GM12878 (cell line): Measurements from ENCODE around the gene U2AF2. TPM values are rescaled to one million over a fixed set of nuclear protein-coding genes. Genes with fewer than 3 reads are reported as not detected.

Experiments used
- ATAC-seq: fragments of 200-7000 bp; cut with Tn5 transposase; 3 replicates; pipeline ENCODE4 v1.9.1; 2020; ENCODE audit warnings: mild to moderate bottlenecking, moderate library complexity
- BruUV-seq: library from RNA; stranded (reverse); fragments of 400-500 nt; replicated peaks from 2 replicates; lab custom pipeline; 2021; lab: Mats Ljungman, UMichigan
- CTCF ChIA-PET: fragments of 300-600 bp; sonication (Branson Sonifier 250); formaldehyde crosslinking; extraction: SDS; loops from one replicate; lab custom pipeline; 2021; ENCODE audit warnings: inconsistent platforms; lab: Yijun Ruan, JAX
- POLR2A ChIA-PET: fragments of 350-600 bp; formaldehyde crosslinking; extraction: SDS; loops from one replicate; lab custom pipeline; 2021; ENCODE audit warnings: inconsistent platforms; lab: Charles Lee
- RAD21 ChIA-PET: fragments of 300-600 bp; sonication (Branson Sonifier 250); formaldehyde crosslinking; loops from one replicate; lab custom pipeline; 2023; ENCODE audit warnings: antibody characterized with exemption; ENCODE audit not compliant: unreplicated experiment; lab: Charles Lee
- SMC1A ChIA-PET: fragments of 300-600 bp; sonication (Branson Sonifier 250); formaldehyde crosslinking; loops from one replicate; lab custom pipeline; 2023; ENCODE audit not compliant: unreplicated experiment, uncharacterized antibody; lab: Charles Lee
- DNase-seq: peaks from one replicate; pipeline ENCODE4 v3.0.0-alpha.2; 2011; ENCODE audit warnings: low read depth, low spot score
- FAIRE-seq: peaks from 3 replicates; lab custom pipeline; 2011; peaks lifted over from hg19 to GRCh38; lab: Jason Lieb, UNC
- H2AFZ ChIP-seq: 2 replicates; pipeline ENCODE4 v1.6.0; 2011; ENCODE audit warnings: low read depth, low read length, control low read depth; ENCODE audit not compliant: control insufficient read depth
- H3K27ac ChIP-seq: 2 replicates; pipeline ENCODE4 v1.5.1; 2011; ENCODE audit warnings: control low read depth; ENCODE audit not compliant: control insufficient read depth, insufficient read depth
- H3K27me3 ChIP-seq, 2 experiments: replicated peaks in 1 of 2; 2 replicates each; pipeline versions ENCODE4 v1.6.0 to v1.6.1; 2011; ENCODE audit warnings: low read length in 1 of 2; ENCODE audit not compliant: control insufficient read depth in 2 of 2, insufficient read depth in 2 of 2
- H3K36me3 ChIP-seq, 2 experiments: 2 replicates each; pipeline ENCODE4 v1.5.1; 2011; ENCODE audit warnings: low read length in 1 of 2; ENCODE audit not compliant: control insufficient read depth in 2 of 2, insufficient read depth in 2 of 2
- H3K4me1 ChIP-seq: 2 replicates; pipeline ENCODE4 v1.6.1; 2011; ENCODE audit warnings: mild to moderate bottlenecking, low read length, moderate library complexity, mixed read lengths; ENCODE audit not compliant: control insufficient read depth, insufficient read depth
- H3K4me2 ChIP-seq: 2 replicates; pipeline ENCODE4 v1.6.0; 2011; ENCODE audit warnings: control low read depth; ENCODE audit not compliant: control insufficient read depth, insufficient read depth
- H3K4me3 ChIP-seq: fragments of 200-600 bp; sonication (generic); 2 replicates; pipeline ENCODE4 v1.5.1; 2016
- H3K79me2 ChIP-seq: 2 replicates; pipeline ENCODE4 v1.6.0; 2011; ENCODE audit warnings: low read length; ENCODE audit not compliant: control insufficient read depth, insufficient read depth
- H3K9ac ChIP-seq: 2 replicates; pipeline ENCODE4 v1.8.0; 2011; ENCODE audit warnings: low read length, control low read depth, mixed read lengths; ENCODE audit not compliant: control insufficient read depth, insufficient read depth
- H3K9me3 ChIP-seq: replicated peaks from 3 replicates; pipeline ENCODE4 v1.5.1; 2011; ENCODE audit warnings: mild to moderate bottlenecking, low read length; ENCODE audit not compliant: control insufficient read depth, insufficient read depth
- H4K20me1 ChIP-seq: 2 replicates; pipeline ENCODE4 v1.6.0; 2011; ENCODE audit not compliant: control insufficient read depth, insufficient read depth
- IKZF2 ChIP-seq, 2 experiments: fragments of 450-650 bp; IDR thresholded peaks; 2 replicates each; pipeline ENCODE4 v1.6.1; 2017; ENCODE audit warnings: mild to moderate bottlenecking in 2 of 2, moderate library complexity in 2 of 2
- MEF2A ChIP-seq: IDR thresholded peaks from 2 replicates; pipeline ENCODE4 v1.6.1; 2011; ENCODE audit warnings: low read depth, mild to moderate bottlenecking, low read length, moderate library complexity; ENCODE audit not compliant: insufficient read depth
- MTA2 ChIP-seq: fragments of 450-650 bp; IDR thresholded peaks from 2 replicates; pipeline ENCODE4 v1.6.1; 2016; ENCODE audit warnings: low read depth, mild to moderate bottlenecking, moderate library complexity
- NR2C2 ChIP-seq: IDR thresholded peaks from 2 replicates; pipeline ENCODE4 v1.6.1; 2011; ENCODE audit warnings: borderline replicate concordance, low read depth; ENCODE audit not compliant: control insufficient read depth, insufficient read length
- POLR2A ChIP-seq: IDR thresholded peaks from 2 replicates; pipeline ENCODE4 v1.6.1; 2011; ENCODE audit warnings: low read depth, mild to moderate bottlenecking, low read length
- POU2F2 ChIP-seq: IDR thresholded peaks from 3 replicates; pipeline ENCODE4 v1.6.1; 2011; ENCODE audit warnings: low read depth, mild to moderate bottlenecking, low read length, borderline replicate concordance
- TBL1XR1 ChIP-seq: IDR thresholded peaks from 2 replicates; pipeline ENCODE4 v1.6.1; 2012; ENCODE audit warnings: low read depth, low read length, improper control_type of control experiment
- WRNIP1 ChIP-seq: IDR thresholded peaks from 2 replicates; pipeline ENCODE4 v1.6.1; 2011; ENCODE audit warnings: low read depth, low read length, improper control_type of control experiment, borderline replicate concordance
- YY1 ChIP-seq: IDR thresholded peaks from 2 replicates; pipeline ENCODE4 v1.6.1; 2011; ENCODE audit warnings: low read depth, mild to moderate bottlenecking, low read length
- ZNF622 ChIP-seq: fragments of 450-650 bp; IDR thresholded peaks from 2 replicates; pipeline ENCODE4 v1.6.1; 2017; ENCODE audit warnings: mild to moderate bottlenecking, inconsistent platforms
- WGBS: methylation state at CpG from one replicate; pipeline ENCODE4 v1.1.6; 2016; ENCODE audit warnings: low lambda C conversion rate; ENCODE audit not compliant: insufficient replicate concordance, insufficient coverage; ENCODE audit errors: missing lambda C conversion rate; 5-methylcytosine and 5-hydroxymethylcytosine counted together
- in situ Hi-C: fragments of 300-500 bp; cut with MboI; formaldehyde crosslinking; loops from 9 replicates; pipeline ENCODE4 v1.14.3; 2018; ENCODE audit warnings: mixed read lengths
- intact Hi-C: fragments of 100-400 bp; cut with micrococcal nuclease; formaldehyde crosslinking; loops from one replicate; pipeline ENCODE4 v1.14.2; 2022; ENCODE audit not compliant: unreplicated experiment
- polyA plus RNA-seq, 11 experiments: library from polyadenylated mRNA; depleted of rRNA in 4 of 11; unstranded in 6 of 11; stranded (reverse) in 5 of 11; fragments of >200 nt; fragmentation: Nextera tagmentation in 4 of 11; fragmentation: Illumina TruSeq in 1 of 11; extraction: Ambion mirVana in 4 of 11; extraction: Trizol in 1 of 11; gene quantifications; 1 replicate in 1 of 11; 2 replicates in 10 of 11; pipeline versions ENCODE4 v1.2.1 to v1.2.3, GENCODE V29; 2011 to 2016; ENCODE audit warnings: inconsistent platforms in 2 of 11, missing spikeins in 2 of 11, low read depth in 1 of 11
- total RNA-seq, 4 experiments: library from RNA; depleted of rRNA in 3 of 4; stranded (reverse); fragments of >200 nt in 3 of 4; fragmentation: Illumina TruSeq in 1 of 4; extraction: Trizol in 1 of 4; gene quantifications; 2 replicates each; pipeline versions ENCODE4 v1.2.1 to v1.2.3, GENCODE V29; 2013 to 2021

U2AF2 gene
- total and polyA plus RNA-seq, 10 of the 15 experiments (the other 5 are each of a cell fraction or from before 2014, with no cell fraction given), result 3.0 to 338 (median 130) TPM

- TF ChIP-seq NR2C2, result no peak
- no peak for TF ChIP-seq MTA2
- TF ChIP-seq MEF2A, result no peak
- TF ChIP-seq TBL1XR1, result no peak
- no peak for TF ChIP-seq YY1
These were observed 5.6 kb downstream of the U2AF2 start (continued) for GRCh38 chr19:55660404-55660803.

GRCh38 chr19:55660991-55661390 lies 6.2 kb downstream of the U2AF2 start:
- Histone ChIP-seq H3K4me1 (peaks cover 12% of the 10 kb centered on the region), H3K9me3 (no peaks in the 10 kb centered on the region), H2AFZ (no peak overlapping the region), H3K27ac (no peak overlapping the region), H3K36me3 (peaks cover 31 to 55% of the 10 kb centered on the region in 2 experiments), H3K4me2 (no peak overlapping the region), H3K9ac (no peak overlapping the region), H3K4me3 (no peak overlapping the region), H4K20me1 (peaks cover 24% of the 10 kb centered on the region), H3K27me3 (no peaks in the 10 kb centered on the region), H3K79me2 (peaks cover 55% of the 10 kb centered on the region)
- RAD21 ChIA-PET, result no interaction called here
- SMC1A ChIA-PET, result no interaction called here
- intact Hi-C loops, result no loop called here
- WGBS, result 93% methylated on average over 10 of the region's 16 CpGs
- DNase-seq (no peak), FAIRE-seq (no peak), ATAC-seq (no peak)
- POLR2A ChIA-PET, result no interaction called here
- BruUV-seq, result no TSS peak
- TF ChIP-seq POU2F2, result no peak
- TF ChIP-seq ZNF622, result no peak
- 0 out of 2 replicates have a peak, but pooled peaks have one; percentile 1 for TF ChIP-seq POLR2A
- no peak for TF ChIP-seq IKZF2 (IDR thresholded peaks at IDR 0.05)
- no peak for TF ChIP-seq WRNIP1
- TF ChIP-seq, all 136 proteins: peak for 1
- in situ Hi-C loops, result loop anchor here (25.0 kb wide), 1 partner anchor 1524 kb away; the partner anchor contains the start of gene CNOT3
- CTCF ChIA-PET, result no interaction called here
